Measurements from ENCODE around the gene MYH13. TPM values are rescaled to one million over a fixed set of nuclear protein-coding genes. Genes with fewer than 3 reads are reported as not detected.

The MYH13 gene
- total and polyA plus RNA-seq, 2 donors (not counting 3 experiments of a cell fraction or from before 2014, with no cell fraction given), result not detected

- ChIA-PET POLR2A (no interaction called here), CTCF (no interaction called here)
- no peak overlapping the region for H3K4me3 ChIP-seq (replicated peaks in 1 of 3; ENCODE audit: insufficient read depth in 1 of 3, low read depth in 1 of 3, low read length in 3 of 3)
- peaks cover 2% of the 10 kb centered on the region for H3K9me3 ChIP-seq (replicated peaks; ENCODE audit: control insufficient read depth, insufficient read depth, low read length)
- no peak for TF ChIP-seq EZH2 (IDR thresholded peaks at IDR 0.05; ENCODE audit: borderline replicate concordance, low read depth, low read length, severe bottlenecking)
- TF ChIP-seq CTCF (IDR thresholded peaks at IDR 0.05; ENCODE audit: extremely low read depth in 1 of 2, insufficient read depth in 1 of 2, low read depth in 1 of 2, low read length in 2 of 2), result peak in 1 of 2 donors; percentile 1
- TF ChIP-seq POLR2A (IDR thresholded peaks at IDR 0.05; ENCODE audit: low read depth, low read length), result no peak
- BruUV-seq (replicated peaks), result no TSS peak
- H3K9me1 ChIP-seq (replicated peaks; ENCODE audit: control insufficient read depth, extremely low read depth, insufficient read depth, low read length), result no peaks in the 10 kb centered on the region
- no peaks in the 10 kb centered on the region for H3K79me2 ChIP-seq (ENCODE audit: control insufficient read depth, insufficient read depth, low read length)
- no peaks in the 10 kb centered on the region for H3K27me3 ChIP-seq (ENCODE audit: control insufficient read depth in 2 of 2, insufficient read depth in 2 of 2, low read length in 2 of 2)
- dilution Hi-C loops (cut with MboI; ENCODE audit: extremely low pct_ligation_motif_present, low sequenced_read_pairs) (no loop called here), intact Hi-C loops (cut with micrococcal nuclease) (no loop called here)
- H3K36me3 ChIP-seq (ENCODE audit: control insufficient read depth in 2 of 2, extremely low read depth in 1 of 2, insufficient read depth in 2 of 2, low read length in 2 of 2), result no peaks in the 10 kb centered on the region
- no peak overlapping the region for H3K27ac ChIP-seq (ENCODE audit: insufficient read depth, low read depth, low read length)
- H3K4me2 ChIP-seq (ENCODE audit: insufficient read depth, low read length), result no peak overlapping the region
- no peak overlapping the region for H3K9ac ChIP-seq (replicated peaks; ENCODE audit: extremely low read depth, insufficient read depth, low read length)
- no peaks in the 10 kb centered on the region for H3K4me1 ChIP-seq (ENCODE audit: control insufficient read depth, extremely low read depth, insufficient read depth, low read length)
- no peaks in the 10 kb centered on the region for H4K20me1 ChIP-seq (replicated peaks; ENCODE audit: control insufficient read depth, extremely low read depth, insufficient read depth, low read length)
- FAIRE-seq (no peak), DNase-seq (ENCODE audit: low read depth, low spot score) (no peak)
- no peak overlapping the region for H2AFZ ChIP-seq (ENCODE audit: low read depth, low read length)
Measured at GRCh38 chr17:10317543-10317834, 55.3 kb downstream of the MYH13 start.

- H3K9ac ChIP-seq (replicated peaks; ENCODE audit: extremely low read depth, insufficient read depth, low read length), result no peak overlapping the region
- POLR2A ChIA-PET, result no interaction called here
- H3K4me1 ChIP-seq (ENCODE audit: control insufficient read depth, extremely low read depth, insufficient read depth, low read length), result no peaks in the 10 kb centered on the region
- H2AFZ ChIP-seq (ENCODE audit: low read depth, low read length), result no peak overlapping the region
- BruUV-seq (replicated peaks), result no TSS peak
- no peaks in the 10 kb centered on the region for H3K9me1 ChIP-seq (replicated peaks; ENCODE audit: control insufficient read depth, extremely low read depth, insufficient read depth, low read length)
- H3K27ac ChIP-seq (ENCODE audit: insufficient read depth, low read depth, low read length), result no peak overlapping the region
- H4K20me1 ChIP-seq (replicated peaks; ENCODE audit: control insufficient read depth, extremely low read depth, insufficient read depth, low read length), result no peaks in the 10 kb centered on the region
- TF ChIP-seq MAX (IDR thresholded peaks at IDR 0.05; ENCODE audit: insufficient read depth, insufficient read length), result no peak
- no peak for TF ChIP-seq FOS (IDR thresholded peaks at IDR 0.05; ENCODE audit: borderline replicate concordance, insufficient read depth, low read length)
- peak; percentile 32 for TF ChIP-seq GATA2 (IDR thresholded peaks at IDR 0.05; ENCODE audit: insufficient read depth, insufficient read length, low read depth, low read length)
- no peak for TF ChIP-seq POLR2A (IDR thresholded peaks at IDR 0.05; ENCODE audit: low read depth, low read length)
- TF ChIP-seq JUN (IDR thresholded peaks at IDR 0.05; ENCODE audit: borderline replicate concordance, insufficient read depth, insufficient read length, low read depth), result no peak
- peak; percentile 26 to 30 for TF ChIP-seq CTCF (IDR thresholded peaks at IDR 0.05; ENCODE audit: extremely low read depth in 1 of 2, insufficient read depth in 1 of 2, low read depth in 1 of 2, low read length in 2 of 2)
- TF ChIP-seq POLR2AphosphoS5 (IDR thresholded peaks at IDR 0.05; ENCODE audit: insufficient read depth, low read depth, low read length), result no peak
- H3K36me3 ChIP-seq (ENCODE audit: control insufficient read depth in 2 of 2, extremely low read depth in 1 of 2, insufficient read depth in 2 of 2, low read length in 2 of 2), result no peaks in the 10 kb centered on the region
- no peaks in the 10 kb centered on the region for H3K27me3 ChIP-seq (ENCODE audit: control insufficient read depth in 2 of 2, insufficient read depth in 2 of 2, low read length in 2 of 2)
- H3K4me3 ChIP-seq (replicated peaks in 1 of 3; ENCODE audit: insufficient read depth in 1 of 3, low read depth in 1 of 3, low read length in 3 of 3), result no peak overlapping the region
- peaks cover 2% of the 10 kb centered on the region for H3K9me3 ChIP-seq (replicated peaks; ENCODE audit: control insufficient read depth, insufficient read depth, low read length)
- intact Hi-C loops (cut with micrococcal nuclease), result no loop called here
- CTCF ChIA-PET, result no interaction called here
- H3K79me2 ChIP-seq (ENCODE audit: control insufficient read depth, insufficient read depth, low read length), result no peaks in the 10 kb centered on the region
- FAIRE-seq, result no peak
- H3K4me2 ChIP-seq (ENCODE audit: insufficient read depth, low read length), result no peak overlapping the region
- no peak for DNase-seq (ENCODE audit: low read depth, low spot score)
- dilution Hi-C loops (cut with MboI; ENCODE audit: extremely low pct_ligation_motif_present, low sequenced_read_pairs), result no loop called here
Measured at GRCh38 chr17:10316801-10317542, 55.8 kb downstream of the MYH13 start.
